GM12891 (cell line): ENCODE data around the gene NALF2.

ENCODE experiments used
- DNase-seq: peaks from one replicate; pipeline ENCODE4 v3.0.0; 2011; ENCODE audit warnings: low spot score; ENCODE audit not compliant: insufficient read length
- FAIRE-seq: peaks from 2 replicates; lab custom pipeline; 2011; peaks lifted over from hg19 to GRCh38; lab: Jason Lieb, UNC
- PAX5 ChIP-seq: IDR thresholded peaks from 2 replicates; pipeline ENCODE4 v1.6.1; 2011; ENCODE audit warnings: low read length, moderate library complexity, mild to moderate bottlenecking; ENCODE audit not compliant: insufficient read depth, severe bottlenecking
- POLR2A ChIP-seq: IDR thresholded peaks from 2 replicates; pipeline ENCODE4 v1.6.1; 2011; ENCODE audit warnings: low read depth, low read length, control low read depth
- POLR2AphosphoS5 ChIP-seq: IDR thresholded peaks from 2 replicates; pipeline ENCODE4 v1.6.1; 2011; ENCODE audit warnings: low read depth, low read length, control low read depth
- POU2F2 ChIP-seq: IDR thresholded peaks from 2 replicates; pipeline ENCODE4 v1.6.1; 2011; ENCODE audit warnings: low read depth, mild to moderate bottlenecking, control low read depth, low read length, moderate library complexity
- SPI1 ChIP-seq: IDR thresholded peaks from 2 replicates; pipeline ENCODE4 v1.6.1; 2011; ENCODE audit warnings: low read depth, low read length, control low read depth
- TAF1 ChIP-seq: IDR thresholded peaks from 2 replicates; pipeline ENCODE4 v1.6.1; 2011; ENCODE audit warnings: low read depth, low read length, control low read depth

Gene NALF2

GRCh38 chrX:69504626-69505612 is 793 bp downstream of the NALF2 start:
- no peak for FAIRE-seq
- no peak for DNase-seq
- TF ChIP-seq TAF1 (no peak), SPI1 (no peak), POLR2AphosphoS5 (no peak), POLR2A (no peak), PAX5 (no peak), POU2F2 (no peak)

- FAIRE-seq (no peak), DNase-seq (no peak)
- no peak for TF ChIP-seq POU2F2
- no peak for TF ChIP-seq POLR2AphosphoS5
- TF ChIP-seq POLR2A = no peak
- no peak for TF ChIP-seq TAF1
- no peak for TF ChIP-seq PAX5
- TF ChIP-seq SPI1 = no peak
Measured at GRCh38 chrX:69505772-69506616, 1.9 kb downstream of the NALF2 start.

- FAIRE-seq (no peak), DNase-seq (no peak)
- TF ChIP-seq POU2F2 = no peak
- no peak for TF ChIP-seq POLR2AphosphoS5
- TF ChIP-seq PAX5 = no peak
- TF ChIP-seq SPI1 = no peak
- no peak for TF ChIP-seq TAF1
- no peak for TF ChIP-seq POLR2A
Measured at GRCh38 chrX:69506617-69507499, 2.7 kb downstream of the NALF2 start.

GRCh38 chrX:69507500-69507789 is 3.3 kb downstream of the NALF2 start:
- DNase-seq (no peak), FAIRE-seq (no peak)
- TF ChIP-seq POLR2AphosphoS5 = no peak
- no peak for TF ChIP-seq PAX5
- no peak for TF ChIP-seq POU2F2

- DNase-seq = no peak
Measured at GRCh38 chrX:69508610-69509009, 4.5 kb downstream of the NALF2 start.

GRCh38 chrX:69510137-69510715 is 6.1 kb downstream of the NALF2 start:
- FAIRE-seq = no peak
- no peak for TF ChIP-seq POLR2AphosphoS5
- no peak for TF ChIP-seq POU2F2
- TF ChIP-seq PAX5 = no peak
- no peak for TF ChIP-seq POLR2A
- no peak for TF ChIP-seq SPI1
- no peak for TF ChIP-seq TAF1
- DNase-seq = no peak

More at GRCh38 chrX:69508610-69509009, 4.5 kb downstream of the NALF2 start:
- TF ChIP-seq SPI1 (no peak), POLR2A (no peak), POLR2AphosphoS5 (no peak), PAX5 (no peak), TAF1 (no peak), POU2F2 (no peak)
- FAIRE-seq = no peak

- DNase-seq (no peak), FAIRE-seq (no peak)
- TF ChIP-seq POLR2A = no peak
- no peak for TF ChIP-seq POU2F2
- TF ChIP-seq PAX5 = no peak
- no peak for TF ChIP-seq POLR2AphosphoS5
- no peak for TF ChIP-seq SPI1
- no peak for TF ChIP-seq TAF1
Measured at GRCh38 chrX:69510914-69511513, 6.9 kb downstream of the NALF2 start.

GRCh38 chrX:69522052-69522451 is 17.9 kb downstream of the NALF2 start:
- DNase-seq = no peak
- no peak for FAIRE-seq
- TF ChIP-seq POLR2AphosphoS5 (no peak), POU2F2 (no peak), TAF1 (no peak), SPI1 (no peak), POLR2A (no peak), PAX5 (no peak)
